Activated CD8-positive, alpha-beta memory T cell treated with anti-CD3 and anti-CD28 coated beads, Interleukin-2, amount 10 ng/mL, durations not matched to agents 7 days and 5 days (primary cell): ENCODE results near the gene BSPRY. TPM values are rescaled to one million over a fixed set of nuclear protein-coding genes. Genes with fewer than 3 reads are reported as not detected.

ENCODE experiments used
- ATAC-seq: fragments of 150-1000 bp; cut with Tn5 transposase; one replicate; pipeline ENCODE4 v1.10.0; 2021; ENCODE audit warnings: moderate library complexity
- CTCF ChIA-PET: fragments of 350-600 bp; sonication (Branson Sonifier 250); formaldehyde crosslinking; loops from one replicate; lab custom pipeline; 2021; ENCODE audit warnings: antibody characterized with exemption; lab: Charles Lee
- DNase-seq: peaks from one replicate; pipeline ENCODE4 v3.0.0-alpha.2; 2020
- H3K27ac Mint-ChIP-seq: one replicate; pipeline ENCODE4 v1.8.0; 2021; ENCODE audit warnings: mild to moderate bottlenecking, mixed read lengths
- H3K27me3 Mint-ChIP-seq: one replicate; pipeline ENCODE4 v1.8.0; 2021; ENCODE audit warnings: mixed read lengths
- H3K36me3 Mint-ChIP-seq: one replicate; pipeline ENCODE4 v1.8.0; 2021; ENCODE audit warnings: mild to moderate bottlenecking, mixed read lengths
- H3K4me1 Mint-ChIP-seq: one replicate; pipeline ENCODE4 v1.8.0; 2021; ENCODE audit warnings: mixed read lengths
- H3K4me3 Mint-ChIP-seq: one replicate; pipeline ENCODE4 v1.8.0; 2021; ENCODE audit warnings: mild to moderate bottlenecking, moderate library complexity, mixed read lengths
- H3K9me3 Mint-ChIP-seq: one replicate; pipeline ENCODE4 v1.8.0; 2022; ENCODE audit warnings: low read depth, mixed read lengths
- total RNA-seq, 2 experiments: library from RNA; stranded (reverse); gene quantifications; one replicate each; pipeline ENCODE4 v1.2.3, GENCODE V29; 2021

BSPRY gene
- total RNA-seq, 2 experiments from 2014 or later = 6.0 to 7.2 TPM

DNA sequence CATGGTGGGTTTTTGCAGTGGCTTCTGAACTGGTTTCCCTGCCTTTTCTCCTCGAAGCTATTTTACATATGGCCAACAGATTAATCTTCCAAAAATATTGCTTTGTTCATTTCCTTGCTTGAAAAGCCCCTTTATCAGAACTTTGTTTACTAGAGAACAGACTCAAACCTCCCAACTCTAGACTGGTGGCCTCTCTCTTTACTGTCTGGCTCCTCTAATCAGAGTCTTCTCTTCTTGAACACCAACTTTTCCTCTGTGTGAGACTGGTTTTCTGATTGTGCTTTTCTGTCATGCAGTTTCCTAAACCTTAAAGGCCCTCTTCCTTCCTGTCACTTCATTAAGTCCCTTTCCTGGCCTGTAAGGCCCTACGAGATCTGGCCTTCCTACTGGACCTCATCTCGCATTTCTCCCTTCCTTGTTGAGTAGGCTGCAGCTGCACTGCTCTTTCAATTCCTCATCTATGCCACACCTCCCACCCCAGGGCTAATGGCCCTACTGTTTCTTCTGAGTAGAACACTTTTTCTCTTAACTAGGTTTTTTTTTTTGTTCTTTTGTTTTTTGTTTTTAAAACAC is 66.9 kb downstream of the BSPRY start:
- CTCF ChIA-PET = interaction anchor here (1.0 kb wide), 1 partner anchor 8 kb away, joined by 3 read pairs; no protein-coding TSS in a partner anchor
- ATAC-seq (no peak), DNase-seq (no peak)
- no peak overlapping the region for H3K4me3 Mint-ChIP-seq
- H3K4me1 Mint-ChIP-seq = peaks cover 5% of the 10 kb centered on the region
- no peaks in the 10 kb centered on the region for H3K27me3 Mint-ChIP-seq
- no peak overlapping the region for H3K27ac Mint-ChIP-seq
- H3K36me3 Mint-ChIP-seq = no peaks in the 10 kb centered on the region
- H3K9me3 Mint-ChIP-seq = no peaks in the 10 kb centered on the region

DNA sequence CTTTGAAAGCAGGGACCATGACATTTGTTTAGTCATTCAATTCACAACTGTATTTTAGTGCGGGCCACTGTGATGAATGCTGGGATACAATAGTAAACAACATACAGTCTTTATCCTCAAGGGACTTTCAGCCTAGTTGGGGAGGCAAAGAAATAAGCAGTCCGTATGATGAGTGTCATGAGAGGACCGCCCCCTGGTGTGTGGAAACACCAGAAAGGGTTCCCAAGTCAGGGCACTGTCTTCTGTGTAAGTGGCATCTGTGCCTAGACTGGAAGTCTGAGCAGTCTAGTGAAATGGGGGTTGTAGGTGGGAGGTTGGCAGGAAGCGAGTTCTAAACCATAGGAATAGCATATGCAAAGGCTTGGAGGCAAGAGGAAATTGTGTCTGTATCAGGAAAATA is 68.0 kb downstream of the BSPRY start:
- H3K4me3 Mint-ChIP-seq = no peak overlapping the region
- no peaks in the 10 kb centered on the region for H3K9me3 Mint-ChIP-seq
- no peak for ATAC-seq
- no peak for DNase-seq
- H3K27me3 Mint-ChIP-seq = no peaks in the 10 kb centered on the region
- CTCF ChIA-PET = no interaction called here
- no peak overlapping the region for H3K27ac Mint-ChIP-seq
- no peaks in the 10 kb centered on the region for H3K4me1 Mint-ChIP-seq
- no peaks in the 10 kb centered on the region for H3K36me3 Mint-ChIP-seq

Other genes with a start within 250 kb of the BSPRY start
- 1 to 10 TPM; 2.9 to 4.2 TPM for gene SLC31A2, start 198.5 kb upstream of the BSPRY start, total RNA-seq
- gene FKBP15, start 128.3 kb upstream of the BSPRY start, total RNA-seq = 10 to 100 TPM; 40.4 to 42.8 TPM
- gene SLC31A1, start 128.0 kb upstream of the BSPRY start, total RNA-seq = 10 to 100 TPM in 1 of 2 experiments, 1 to 10 TPM in 1; 8.7 to 12.2 TPM
- 10 to 100 TPM; 25.6 to 33.6 TPM for gene CDC26, start 74.0 kb upstream of the BSPRY start, total RNA-seq
- gene PRPF4, start 73.9 kb upstream of the BSPRY start, total RNA-seq = 10 to 100 TPM; 34.0 to 43.4 TPM
- gene RNF183, start 46.2 kb upstream of the BSPRY start, total RNA-seq = not detected
- 1 to 10 TPM; 1.1 TPM for gene WDR31, start 9.3 kb upstream of the BSPRY start, total RNA-seq
- gene HDHD3, start 27.4 kb downstream of the BSPRY start, total RNA-seq = 10 to 100 TPM; 15.8 to 16.4 TPM
- 10 to 100 TPM; 27.5 to 29.0 TPM for gene ALAD, start 51.7 kb downstream of the BSPRY start, total RNA-seq
- 10 to 100 TPM; 55.0 to 72.7 TPM for gene POLE3, start 61.1 kb downstream of the BSPRY start, total RNA-seq
- under 1 TPM; 0.16 to 0.41 TPM for gene C9orf43, start 61.2 kb downstream of the BSPRY start, total RNA-seq
- 10 to 100 TPM; 57.1 to 76.4 TPM for gene RGS3, start 114.2 kb downstream of the BSPRY start, total RNA-seq